Brain pericyte (primary cell): ENCODE measurements around the gene LDHAL6B.

Experiments
- DNase-seq: peaks from one replicate; pipeline ENCODE4 v3.0.0-alpha.2; 2012; ENCODE audit warnings: low read depth, low spot score

The LDHAL6B gene

DNA sequence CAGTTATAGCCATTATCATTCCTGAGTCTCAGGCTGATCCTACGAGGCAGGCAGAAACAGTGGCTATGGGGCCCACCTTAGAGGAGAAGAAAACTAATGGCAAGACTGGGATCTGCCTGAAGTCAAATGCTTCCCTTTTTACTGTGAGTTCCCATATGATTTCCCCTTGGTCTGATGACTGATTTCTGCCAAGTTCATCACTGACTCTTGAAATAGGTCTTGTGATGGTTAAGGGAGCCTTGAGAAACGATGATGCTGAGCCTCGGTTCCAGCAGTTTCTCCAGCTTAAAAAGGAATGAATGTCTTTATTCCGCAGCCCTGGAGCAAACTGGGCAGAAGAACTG is 29.4 kb upstream of the LDHAL6B start:
- DNase-seq, result no peak

DNA sequence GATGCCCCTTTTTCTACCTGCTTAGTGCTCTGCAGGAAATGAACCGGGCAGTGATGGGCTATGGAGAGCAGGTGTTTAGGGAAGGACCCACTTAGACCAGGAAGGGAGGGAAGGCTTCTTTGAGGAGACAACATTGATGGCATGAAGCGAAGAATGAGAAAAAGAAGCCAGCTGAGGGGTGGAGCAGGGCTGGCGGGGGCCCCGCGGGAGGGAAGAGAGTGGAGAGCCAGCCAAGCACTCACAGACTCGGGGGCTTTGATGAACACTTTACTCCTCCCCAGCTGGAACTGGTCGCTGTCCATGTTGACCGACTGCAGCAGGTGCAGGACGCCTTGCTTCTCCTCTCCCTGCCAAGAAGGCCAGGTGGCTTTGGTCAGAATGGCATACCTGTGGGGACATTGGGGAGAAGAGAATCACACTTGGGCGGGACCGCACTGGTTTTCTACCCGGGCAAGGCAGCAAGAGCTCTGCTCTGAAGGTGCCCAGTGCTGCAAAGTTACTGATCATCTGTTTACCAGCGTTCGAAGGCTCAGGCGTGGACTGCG is 28.4 kb upstream of the LDHAL6B start:
- no peak for DNase-seq

DNA sequence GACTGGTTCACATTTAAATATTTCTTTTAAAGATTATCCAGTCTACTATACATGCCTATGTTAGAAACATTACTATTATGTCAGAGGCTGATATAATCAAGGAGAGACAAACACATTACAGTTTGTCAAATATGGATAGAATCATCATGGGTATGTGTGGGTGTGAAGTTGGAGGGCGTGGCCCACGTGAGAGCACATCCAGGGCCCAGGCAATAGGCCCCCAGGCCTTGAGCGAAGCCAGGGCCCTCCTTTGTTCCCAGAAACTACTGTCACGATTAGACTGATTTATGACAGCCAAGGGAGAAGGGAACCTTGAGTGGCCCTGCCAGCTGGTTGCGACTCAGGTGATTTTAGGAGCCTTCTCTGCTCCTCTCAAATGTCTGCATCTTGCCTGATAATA is 26.9 kb upstream of the LDHAL6B start:
- DNase-seq, result no peak

- DNase-seq, result no peak
These were observed 25.6 kb upstream of the LDHAL6B start for GRCh38 chr15:59180945-59181600.

DNA sequence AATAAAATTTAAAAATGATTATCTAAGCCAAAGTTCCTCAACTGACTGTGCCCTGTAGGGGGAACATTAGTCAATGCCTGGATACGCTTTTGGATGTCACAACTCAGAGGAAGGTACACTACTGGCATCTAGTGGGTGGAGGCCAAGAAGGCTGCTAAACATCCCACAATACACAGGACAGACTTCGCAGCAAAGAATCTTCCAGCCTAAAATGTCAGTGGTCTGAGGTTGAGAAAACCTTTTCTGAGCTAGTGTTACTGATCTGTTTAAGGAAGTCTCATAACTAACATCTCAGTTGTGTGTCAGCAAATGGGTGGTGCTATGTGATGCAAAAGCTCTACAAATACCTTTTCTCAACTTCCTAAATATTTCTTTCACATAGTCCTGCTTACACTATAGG is 20.9 kb upstream of the LDHAL6B start:
- no peak for DNase-seq

DNA sequence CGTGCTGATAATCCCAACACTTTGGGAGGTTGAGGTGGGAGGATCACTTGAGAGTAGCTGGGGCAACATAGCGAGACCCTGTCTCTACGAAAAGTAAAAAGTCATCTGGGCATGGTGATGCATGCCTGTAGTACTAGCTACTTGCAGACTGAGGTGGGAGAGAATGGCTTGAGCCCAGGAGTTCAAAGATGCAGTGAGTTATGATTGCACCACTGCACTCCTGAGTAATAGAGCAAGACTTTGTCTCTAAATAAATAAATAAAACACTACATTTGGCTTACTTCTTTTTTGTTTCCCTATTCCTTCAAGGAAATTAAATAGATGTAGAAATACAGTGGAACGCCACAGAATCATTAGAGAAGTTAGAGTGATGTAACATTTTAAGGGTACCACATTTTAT is 20.1 kb upstream of the LDHAL6B start:
- no peak for DNase-seq

GRCh38 chr15:59189241-59189640 is 17.4 kb upstream of the LDHAL6B start:
- DNase-seq, result no peak

DNA sequence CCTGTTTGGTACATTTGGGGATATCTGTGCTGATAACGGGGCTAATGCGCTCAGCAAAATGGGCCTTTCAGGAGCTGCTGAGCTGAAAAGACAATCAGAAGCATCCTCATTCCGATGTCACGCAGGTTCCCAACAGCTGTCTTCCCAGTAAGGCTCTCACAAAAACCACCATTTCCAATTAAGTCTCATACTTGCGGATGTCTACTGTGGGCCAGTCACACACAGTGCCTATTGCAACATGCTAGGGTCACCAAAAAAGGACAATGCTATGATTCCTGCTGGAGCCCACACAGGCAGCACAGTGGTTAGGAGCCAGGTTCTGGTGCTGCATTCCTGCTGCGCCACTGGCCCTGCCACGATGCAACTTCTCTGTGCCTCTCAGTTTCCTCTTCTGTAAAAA is 16.4 kb upstream of the LDHAL6B start:
- DNase-seq, result no peak

GRCh38 chr15:59191855-59192237 is 14.8 kb upstream of the LDHAL6B start:
- no peak for DNase-seq

DNA sequence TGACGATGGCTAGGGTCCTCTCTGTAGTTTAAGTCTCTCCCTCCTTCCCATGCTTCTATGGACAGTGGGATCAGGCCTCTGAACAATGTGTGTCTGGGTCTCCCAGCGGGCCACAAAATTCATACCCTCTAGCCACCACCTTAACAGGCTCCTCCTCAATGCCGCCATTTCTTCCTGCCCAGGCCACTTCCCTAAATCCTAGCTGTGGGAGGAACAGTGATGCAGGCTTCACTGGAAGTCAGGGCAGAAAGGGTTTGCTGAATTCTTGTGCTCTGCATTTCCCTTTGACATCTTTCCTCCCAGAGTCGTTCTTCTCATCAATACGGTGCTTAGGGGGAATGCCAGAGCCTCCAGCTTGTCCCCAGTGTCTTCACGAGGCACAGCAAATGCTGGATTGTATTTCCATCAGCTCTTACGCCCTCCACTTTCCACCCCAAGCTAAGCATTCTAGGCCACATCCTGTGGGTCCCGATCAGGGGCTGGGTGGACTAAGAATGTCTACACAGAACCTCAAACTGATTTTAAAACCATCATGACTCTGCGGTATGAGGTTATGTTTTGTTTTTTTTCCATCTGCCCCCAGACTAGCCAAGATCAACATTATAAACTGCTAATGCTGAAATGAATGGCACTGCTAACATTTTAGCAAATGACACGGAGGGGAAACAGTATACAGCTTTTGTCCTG is 11.9 kb upstream of the LDHAL6B start:
- no peak for DNase-seq

DNA sequence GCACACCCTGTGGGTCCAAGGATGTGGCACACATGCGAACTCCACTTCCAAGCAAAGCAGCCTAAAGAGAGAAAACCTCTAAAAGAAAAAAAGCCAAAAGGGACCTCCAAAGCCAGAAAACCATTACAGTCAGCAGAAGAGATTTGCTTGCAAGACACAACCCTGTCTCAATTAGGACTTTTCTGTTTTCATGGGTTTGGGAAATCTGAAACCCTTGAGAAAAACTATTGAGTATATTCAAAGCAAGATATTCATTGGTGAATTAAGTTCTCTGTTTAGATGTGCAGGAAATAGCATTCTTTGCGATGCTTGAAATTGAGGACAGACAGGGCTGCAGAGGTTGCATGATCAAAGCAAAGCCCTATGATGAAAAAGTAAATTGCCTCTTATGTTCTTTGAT is 10.2 kb upstream of the LDHAL6B start:
- no peak for DNase-seq

- no peak for DNase-seq
These were observed 9.2 kb upstream of the LDHAL6B start for GRCh38 chr15:59197454-59197853.

DNA sequence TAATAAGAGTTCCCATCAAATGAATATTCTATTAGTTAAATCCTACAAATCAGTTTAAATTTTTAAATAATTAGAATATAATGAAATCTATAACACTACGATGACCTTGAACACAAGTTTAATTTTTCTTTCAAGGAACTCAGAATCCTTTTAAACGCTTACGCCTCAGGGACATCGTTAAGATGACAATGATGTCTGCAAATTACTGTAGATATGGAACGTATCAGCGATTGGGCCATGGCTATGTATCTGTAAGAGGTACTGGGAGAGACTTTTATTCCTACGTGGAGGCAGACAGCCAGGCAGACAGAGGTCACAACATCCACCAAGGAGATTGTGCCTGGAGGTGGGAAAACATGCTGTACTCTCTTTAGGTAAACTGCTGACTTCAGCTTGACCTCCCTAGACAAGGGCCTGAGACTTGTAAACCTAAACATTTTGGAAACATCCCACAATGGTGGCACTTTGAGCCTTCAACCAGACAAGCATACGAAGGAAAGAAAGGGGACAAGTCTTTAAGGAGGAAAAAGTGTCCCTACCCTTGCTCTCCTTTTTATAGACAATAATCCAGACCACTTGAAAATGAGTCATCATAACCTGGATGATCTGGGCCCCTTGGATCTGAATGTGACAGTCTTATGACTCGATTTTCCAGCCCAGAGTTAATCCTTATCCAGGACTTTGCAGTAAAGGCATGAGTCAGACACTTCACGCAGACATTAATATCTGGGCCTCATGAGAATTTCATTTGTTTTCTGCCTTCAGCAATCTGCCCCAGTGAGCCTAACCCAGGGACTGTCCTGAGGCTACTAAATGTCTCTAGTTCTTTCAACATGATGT is 6.8 kb upstream of the LDHAL6B start:
- DNase-seq, result no peak

- no peak for DNase-seq
These were observed 6.1 kb upstream of the LDHAL6B start for GRCh38 chr15:59200560-59200959.

DNA sequence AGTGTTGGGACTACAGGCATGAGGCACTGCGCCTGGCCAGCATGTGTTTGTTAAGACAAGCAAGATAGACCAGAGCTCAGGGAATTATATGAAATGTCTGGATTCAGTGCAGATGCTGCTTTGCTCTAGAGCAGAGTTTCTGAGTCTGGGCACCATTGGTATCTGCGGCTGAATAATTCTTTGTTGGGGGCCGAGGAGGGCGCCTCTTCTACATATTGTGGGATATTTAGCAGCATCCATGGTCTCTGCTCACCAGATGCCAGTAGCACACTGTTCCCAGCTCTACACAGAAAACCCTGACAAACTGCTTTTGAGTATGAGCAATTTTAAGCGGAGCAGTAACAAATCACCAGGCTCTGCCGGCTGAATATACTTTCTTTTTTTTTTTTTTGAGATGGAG is 3.6 kb upstream of the LDHAL6B start:
- no peak for DNase-seq

DNA sequence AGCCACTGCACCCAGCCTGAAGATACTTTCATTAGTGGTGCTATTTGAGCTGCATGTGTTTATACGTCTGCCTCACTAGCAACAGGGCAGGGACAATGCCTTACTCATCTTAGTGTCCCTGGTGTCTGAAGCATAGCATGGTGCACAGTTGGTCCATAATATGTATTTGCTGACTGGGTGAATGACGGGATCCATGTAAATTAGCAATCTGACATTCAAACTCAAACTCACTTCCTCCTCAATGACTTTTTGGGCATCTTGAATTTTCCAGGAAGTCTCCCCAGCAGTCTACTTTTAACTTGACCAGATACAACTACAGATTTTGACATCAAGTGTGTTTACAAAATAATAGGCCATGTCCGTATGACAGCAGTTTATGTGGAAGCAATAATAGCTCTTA is 3.0 kb upstream of the LDHAL6B start:
- DNase-seq, result no peak

DNA sequence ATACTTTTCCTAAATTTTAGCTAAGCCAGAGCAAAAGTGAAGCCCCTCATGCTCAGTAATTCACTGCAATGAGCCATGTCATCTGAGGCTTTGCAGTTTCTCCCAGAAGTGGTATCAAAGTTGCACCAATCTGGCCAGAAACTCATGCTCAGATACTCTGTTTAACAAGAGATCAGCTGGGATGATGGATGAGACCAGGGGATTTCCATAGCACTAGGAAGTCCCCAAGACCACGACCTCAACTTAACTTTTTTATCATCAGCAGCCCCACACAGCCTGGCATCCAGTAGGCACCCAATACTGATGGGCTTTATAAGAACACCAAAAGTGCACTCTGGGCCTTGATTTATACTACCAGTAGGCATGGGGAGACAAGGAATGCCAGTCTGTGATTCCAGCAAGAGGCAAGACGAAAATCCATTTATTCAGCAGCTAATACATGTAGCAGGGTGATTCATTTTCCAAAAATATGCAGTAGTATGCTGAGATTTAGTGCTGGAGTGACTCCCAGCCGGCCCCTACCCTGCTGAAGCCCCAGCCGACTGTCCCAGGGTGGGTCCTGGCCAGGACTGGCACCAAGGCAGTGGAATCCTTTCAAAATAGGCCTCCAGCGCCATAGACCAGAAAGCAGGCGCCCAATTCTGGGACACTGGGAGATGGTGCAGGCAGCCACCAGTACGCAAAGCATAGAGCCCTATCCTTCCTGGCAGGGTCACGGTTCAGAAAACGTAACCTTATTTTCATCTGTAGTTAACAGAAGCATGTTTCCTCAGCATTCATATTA is 612 bp upstream of the LDHAL6B start:
- DNase-seq, result no peak

GRCh38 chr15:59208613-59209249 is 2.1 kb downstream of the LDHAL6B start:
- no peak for DNase-seq

DNA sequence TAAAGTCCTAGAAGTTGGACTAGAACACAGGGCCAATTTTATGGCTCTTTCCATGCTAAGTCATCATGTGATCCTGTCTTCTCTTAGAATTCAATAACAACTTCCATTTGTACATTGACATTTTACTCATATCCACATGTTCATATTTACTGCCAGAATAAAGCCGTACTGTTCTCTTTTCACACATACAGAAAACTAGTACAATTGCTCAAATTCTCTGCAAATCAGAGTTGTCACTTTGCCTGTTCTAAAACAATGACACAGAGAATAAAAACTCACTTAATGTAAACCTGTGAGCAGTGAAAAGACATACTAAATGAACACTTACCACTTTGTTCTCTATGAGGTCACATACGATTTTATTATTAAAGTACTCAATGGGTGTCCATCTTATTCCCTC is 3.5 kb downstream of the LDHAL6B start:
- no peak for DNase-seq

- no peak for DNase-seq
These were observed 10.3 kb downstream of the LDHAL6B start for GRCh38 chr15:59216911-59217310.

GRCh38 chr15:59217876-59218498 is 11.3 kb downstream of the LDHAL6B start:
- DNase-seq, result no peak
